AG04450 (cell line): ENCODE data around the gene ZNF831. TPM values are rescaled to one million over a fixed set of nuclear protein-coding genes. Genes with fewer than 3 reads are reported as not detected.

ENCODE experiments used
- CTCF ChIA-PET: fragments of 300-600, 350-600 bp; formaldehyde crosslinking; extraction: SDS; loops from one replicate; lab custom pipeline; 2022; ENCODE audit warnings: antibody characterized with exemption, inconsistent platforms; lab: Charles Lee
- POLR2A ChIA-PET: fragments of 350-600 bp; formaldehyde crosslinking; extraction: SDS; loops from one replicate; lab custom pipeline; 2021; ENCODE audit warnings: antibody characterized with exemption, inconsistent platforms; lab: Yijun Ruan, JAX
- DNase-seq: peaks from one replicate; pipeline ENCODE4 v3.0.0-alpha.2; 2011; ENCODE audit warnings: low read depth, low spot score
- H3K27ac ChIP-seq: one replicate; pipeline ENCODE4 v1.5.1; 2012; ENCODE audit warnings: low read depth, low read length, control low read depth
- H3K27me3 ChIP-seq: one replicate; pipeline ENCODE4 v1.6.0; 2012; ENCODE audit warnings: low read length; ENCODE audit not compliant: control insufficient read depth, insufficient read depth
- H3K4me3 ChIP-seq: 2 replicates; pipeline ENCODE4 v1.5.1; 2011; ENCODE audit warnings: mild to moderate bottlenecking, low read depth, low read length, control low read depth
- H3K9me3 ChIP-seq: 2 replicates; pipeline ENCODE4 v1.5.1; 2012; ENCODE audit warnings: low read length; ENCODE audit not compliant: control insufficient read depth, insufficient read depth
- polyA minus RNA-seq: library from RNA; depleted of rRNA, polyadenylated mRNA; stranded (reverse); fragments of >200 nt; gene quantifications from 2 replicates; pipeline ENCODE4 v1.2.3, GENCODE V29; 2011; rRNA and poly(A)+ RNA removed
- polyA plus RNA-seq: library from polyadenylated mRNA; depleted of rRNA; stranded (reverse); fragments of >200 nt; gene quantifications from 2 replicates; pipeline ENCODE4 v1.2.3, GENCODE V29; 2011; rRNA removed
- TF ChIP-seq, protein P1 (sequence below): IDR thresholded peaks from 2 replicates; pipeline ENCODE4 v1.5.1; 2011; ENCODE audit warnings: low read depth, low read length, control low read depth, inconsistent platforms

ZNF831 gene
- polyA plus RNA-seq, result not detected in 2 replicates
- polyA minus RNA-seq, result not detected in 2 replicates

DNA sequence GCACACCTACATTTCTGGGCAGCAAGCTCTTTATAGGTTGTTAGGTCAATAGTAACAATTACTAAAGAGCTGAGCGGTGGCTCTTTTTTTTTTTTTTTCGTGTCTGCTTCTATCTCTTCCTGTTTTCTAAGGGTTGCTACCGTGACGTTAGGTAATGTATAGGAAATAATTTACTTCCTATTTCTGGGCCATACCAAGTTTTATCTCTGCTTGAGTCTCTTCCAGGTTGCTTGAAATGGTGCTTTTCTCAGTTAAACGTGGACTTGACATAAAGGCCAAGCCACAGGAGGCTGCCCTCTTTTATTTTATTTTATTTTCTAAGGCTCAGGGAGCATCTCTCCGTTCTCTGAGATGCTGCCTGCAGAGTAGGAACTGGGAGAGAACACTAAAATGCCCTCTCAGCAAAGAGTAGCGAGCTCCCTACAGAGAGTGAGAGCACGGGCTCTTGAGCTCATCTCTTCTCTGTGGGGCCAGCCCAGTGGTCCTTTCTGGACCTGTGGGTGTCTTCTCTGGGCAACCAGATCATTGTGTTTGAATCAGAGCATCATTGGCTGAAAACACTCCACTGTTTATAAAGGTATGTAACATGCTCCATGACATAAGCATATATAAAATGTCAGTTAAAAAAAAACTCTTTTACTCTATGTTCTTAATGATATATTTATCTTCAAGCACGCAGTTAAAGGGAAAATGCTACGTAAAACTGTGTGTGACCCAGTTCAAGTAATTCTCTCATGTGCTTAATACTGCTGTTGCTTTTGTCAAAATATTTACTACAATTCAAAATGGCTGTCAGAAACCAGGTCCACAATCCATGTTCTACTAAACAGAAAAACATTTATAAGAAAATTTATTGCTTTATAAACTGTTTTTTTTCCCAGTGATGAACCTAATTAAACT lies at the start of gene ZNF831:
ZNF831 (plus strand) TSS at position 191 of the 900 bp plus-strand sequence. CDS start 27,199 bp downstream, outside the sequence.
- DNase-seq, result no peak
- TF ChIP-seq, protein P1, sequence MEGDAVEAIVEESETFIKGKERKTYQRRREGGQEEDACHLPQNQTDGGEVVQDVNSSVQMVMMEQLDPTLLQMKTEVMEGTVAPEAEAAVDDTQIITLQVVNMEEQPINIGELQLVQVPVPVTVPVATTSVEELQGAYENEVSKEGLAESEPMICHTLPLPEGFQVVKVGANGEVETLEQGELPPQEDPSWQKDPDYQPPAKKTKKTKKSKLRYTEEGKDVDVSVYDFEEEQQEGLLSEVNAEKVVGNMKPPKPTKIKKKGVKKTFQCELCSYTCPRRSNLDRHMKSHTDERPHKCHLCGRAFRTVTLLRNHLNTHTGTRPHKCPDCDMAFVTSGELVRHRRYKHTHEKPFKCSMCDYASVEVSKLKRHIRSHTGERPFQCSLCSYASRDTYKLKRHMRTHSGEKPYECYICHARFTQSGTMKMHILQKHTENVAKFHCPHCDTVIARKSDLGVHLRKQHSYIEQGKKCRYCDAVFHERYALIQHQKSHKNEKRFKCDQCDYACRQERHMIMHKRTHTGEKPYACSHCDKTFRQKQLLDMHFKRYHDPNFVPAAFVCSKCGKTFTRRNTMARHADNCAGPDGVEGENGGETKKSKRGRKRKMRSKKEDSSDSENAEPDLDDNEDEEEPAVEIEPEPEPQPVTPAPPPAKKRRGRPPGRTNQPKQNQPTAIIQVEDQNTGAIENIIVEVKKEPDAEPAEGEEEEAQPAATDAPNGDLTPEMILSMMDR, result no peak
- no peak within 1 kb of the TSS for H3K4me3 ChIP-seq
- no peaks in the 10 kb centered on the region for H3K27me3 ChIP-seq
- no peaks in the 10 kb centered on the region for H3K9me3 ChIP-seq
- H3K27ac ChIP-seq, result no peak within 1 kb of the TSS
- ChIA-PET CTCF (no interaction called here), POLR2A (no interaction called here)

DNA sequence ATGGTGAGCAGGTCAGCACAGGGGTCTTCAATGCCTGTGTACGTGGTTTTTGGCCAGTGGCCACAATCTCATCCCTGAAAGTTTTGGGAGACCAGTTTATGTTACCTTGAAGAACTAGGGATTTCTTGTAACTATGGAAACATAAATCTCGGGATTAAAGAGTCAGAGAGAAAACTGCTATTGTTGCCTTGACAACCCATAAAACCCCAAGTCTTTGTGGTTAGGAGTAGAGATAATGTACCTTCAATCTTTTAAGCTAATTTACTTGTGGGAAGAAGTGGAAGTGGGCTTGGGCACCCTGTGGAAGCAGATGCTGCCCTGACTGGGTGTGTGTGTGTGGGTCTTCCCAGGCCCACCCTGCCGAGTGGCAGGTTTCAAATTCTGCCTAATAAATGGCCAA lies 46.1 kb upstream of the ZNF831 start:
- no peaks in the 10 kb centered on the region for H3K9me3 ChIP-seq
- POLR2A ChIA-PET, result interaction anchor here (0.5 kb wide), 1 partner anchor 241 kb away, joined by 4 read pairs; no protein-coding TSS in a partner anchor
- CTCF ChIA-PET, result interaction anchor here (1.1 kb wide), 1 partner anchor 29 kb away, joined by 3 read pairs; no protein-coding TSS in a partner anchor

DNA sequence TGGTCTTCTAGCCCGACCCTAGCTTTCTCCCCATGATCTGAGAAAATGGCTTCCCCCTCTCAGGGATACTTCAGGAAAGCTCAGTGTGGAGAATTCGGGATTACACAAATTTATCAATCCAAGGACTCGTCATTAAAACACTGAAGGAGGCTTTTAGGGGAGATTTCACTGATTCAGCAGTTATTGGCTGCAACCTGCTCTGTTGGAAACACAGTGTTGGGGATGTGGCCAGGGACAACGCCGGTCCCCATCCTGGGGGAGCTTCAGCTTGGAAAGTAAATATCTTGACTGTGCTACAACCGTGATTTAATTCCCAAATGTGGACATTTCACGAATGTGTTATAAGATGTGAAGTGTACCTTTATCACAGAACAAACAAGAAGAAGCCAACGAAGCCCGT lies 44.8 kb upstream of the ZNF831 start:
- DNase-seq, result no peak
- ChIA-PET CTCF (no interaction called here), POLR2A (no interaction called here)
- Histone ChIP-seq H3K9me3 (no peaks in the 10 kb centered on the region), H3K4me3 (no peak overlapping the region), H3K27ac (no peak overlapping the region), H3K27me3 (no peaks in the 10 kb centered on the region)
- TF ChIP-seq, protein P1, result no peak

More for the DNA sequence above, 46.1 kb upstream of the ZNF831 start:
- DNase-seq, result no peak
- Histone ChIP-seq H3K27me3 (no peaks in the 10 kb centered on the region), H3K27ac (no peak overlapping the region), H3K4me3 (no peak overlapping the region)
- TF ChIP-seq, protein P1, result no peak

DNA sequence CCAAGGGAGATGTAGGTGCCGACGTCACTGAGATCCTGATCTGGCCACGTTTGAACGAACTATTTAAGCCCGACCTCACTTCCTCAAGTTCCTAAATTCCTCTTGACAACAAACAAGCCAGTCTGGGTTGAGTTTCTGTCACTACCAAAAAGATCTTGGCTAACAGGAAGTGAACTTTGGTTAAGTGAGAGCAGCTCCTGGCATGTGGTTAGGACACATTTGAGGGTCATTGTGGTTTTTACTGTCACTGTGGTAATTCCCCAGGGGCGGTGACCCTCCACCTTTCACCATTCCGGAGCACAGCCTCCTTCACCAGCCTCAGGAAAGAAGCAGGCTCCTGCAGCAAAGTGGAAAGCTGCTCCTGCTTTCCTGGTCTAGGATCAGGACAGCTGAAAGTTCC lies 43.1 kb upstream of the ZNF831 start:
- ChIA-PET CTCF (no interaction called here), POLR2A (no interaction called here)
- no peak for DNase-seq
- H3K27me3 ChIP-seq, result no peaks in the 10 kb centered on the region
- TF ChIP-seq, protein P1, result no peak
- H3K9me3 ChIP-seq, result no peaks in the 10 kb centered on the region
- H3K4me3 ChIP-seq, result no peak overlapping the region
- no peak overlapping the region for H3K27ac ChIP-seq

DNA sequence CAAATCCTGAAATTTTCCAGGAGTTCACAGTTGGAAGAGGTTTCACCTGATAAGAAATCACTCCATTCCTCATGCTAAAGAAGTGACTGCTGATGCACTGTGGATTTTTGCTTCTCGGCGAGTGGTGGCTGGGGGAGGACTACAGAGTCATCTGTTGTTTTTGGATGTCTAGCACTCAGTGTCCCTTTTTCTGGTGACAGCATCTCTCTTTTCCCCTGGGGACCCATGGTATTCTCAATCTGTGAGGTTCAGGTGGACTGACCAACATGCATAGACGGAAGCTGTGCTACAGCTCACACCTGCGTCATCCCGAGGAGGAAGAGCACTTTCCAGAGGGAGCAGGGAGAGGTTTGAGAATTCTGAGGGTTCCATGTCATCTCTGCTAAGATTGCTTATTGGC lies 42.7 kb upstream of the ZNF831 start:
- H3K4me3 ChIP-seq, result no peak overlapping the region
- ChIA-PET POLR2A (no interaction called here), CTCF (no interaction called here)

More for the DNA sequence above, 42.7 kb upstream of the ZNF831 start:
- TF ChIP-seq, protein P1, result no peak
- no peak for DNase-seq
- no peaks in the 10 kb centered on the region for H3K27me3 ChIP-seq
- no peaks in the 10 kb centered on the region for H3K9me3 ChIP-seq
- H3K27ac ChIP-seq, result no peak overlapping the region
